Peyer's patch (tissue), 4 donors: ENCODE measurements around the gene FGFR2.

Experiments used
- CTCF ChIP-seq, 6 experiments: fragments of 450-650 bp in 4 of 6; fragments of 200-600 bp in 2 of 6; sonication (generic) in 1 of 6; IDR thresholded peaks; one replicate each; pipeline ENCODE4 v1.5.1; 2017 to 2019; ENCODE audit warnings: antibody characterized with exemption in 6 of 6, mild to moderate bottlenecking in 3 of 6, moderate library complexity in 1 of 6
- POLR2A ChIP-seq, 2 donors: fragments of 450-650 bp; IDR thresholded peaks; one replicate each; pipeline ENCODE4 v1.5.1; 2017; ENCODE audit warnings: antibody characterized with exemption in 2 of 2, mild to moderate bottlenecking in 2 of 2, moderate library complexity in 2 of 2

DNA sequence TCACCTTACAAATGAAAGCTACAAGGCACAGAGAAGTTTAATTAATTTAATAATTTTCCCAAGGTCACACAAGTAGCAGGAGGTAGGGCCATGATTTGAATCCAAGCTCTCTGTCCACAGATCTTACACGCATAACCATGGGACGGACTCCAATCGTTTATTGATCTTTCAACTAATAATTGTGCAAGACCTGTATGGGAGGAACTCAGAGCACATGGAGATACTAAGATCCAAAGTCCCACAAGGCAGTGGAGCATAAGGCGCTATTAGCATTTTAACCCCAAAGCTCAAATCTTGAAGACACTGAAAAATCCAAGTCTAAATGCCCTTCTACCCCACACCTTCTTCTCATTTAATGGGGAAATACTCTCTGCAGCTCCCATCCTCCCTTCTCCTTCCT lies 143.5 kb downstream of the FGFR2 start:
- TF ChIP-seq POLR2A (IDR thresholded peaks at IDR 0.05) (no peak), CTCF (IDR thresholded peaks at IDR 0.05) (no peak)
